ENCODE data around the gene NAT16.
"Not testable (repeated sequence)": the region's sequence is repeated elsewhere in the genome, so short reads cannot be mapped to it uniquely, and the experiment has no call there.

Gene NAT16

GRCh38 chr7:101133621-101134398 is 46.3 kb downstream of the NAT16 start:
- TF ChIP-seq REST (IDR thresholded peaks at IDR 0.05; ENCODE audit: insufficient replicate concordance, low read depth), result no peak
- no peak for TF ChIP-seq SPI1 (IDR thresholded peaks at IDR 0.05; ENCODE audit: borderline replicate concordance, low read depth)
- no peak for TF ChIP-seq POLR2AphosphoS5 (IDR thresholded peaks at IDR 0.05; ENCODE audit: low read depth)
- no peak for TF ChIP-seq CTCF (IDR thresholded peaks at IDR 0.05; ENCODE audit: insufficient read depth, low read length)
- no peak for TF ChIP-seq GABPA (IDR thresholded peaks at IDR 0.05; ENCODE audit: low read depth)
- no peak overlapping the region for H3K4me3 ChIP-seq (replicated peaks; ENCODE audit: insufficient read depth, low read length)
- no peaks in the 10 kb centered on the region for H3K27me3 ChIP-seq (ENCODE audit: insufficient read depth, poor library complexity, severe bottlenecking)
- no peak for DNase-seq (ENCODE audit: low read depth in 1 of 2, low spot score in 1 of 2)
- no peak overlapping the region for H3K27ac ChIP-seq (replicated peaks)

- not testable (repeated sequence) for H3K27ac ChIP-seq (replicated peaks); DNase-seq (ENCODE audit: low read depth in 1 of 2, low spot score in 1 of 2); H3K4me3 ChIP-seq (replicated peaks; ENCODE audit: insufficient read depth, low read length); H3K27me3 ChIP-seq (ENCODE audit: insufficient read depth, poor library complexity, severe bottlenecking)
Measured at GRCh38 chr7:101132626-101133600, 47.2 kb downstream of the NAT16 start.

GRCh38 chr7:101129603-101130117 is 50.4 kb downstream of the NAT16 start:
- no peak overlapping the region for H3K27ac ChIP-seq (replicated peaks)
- TF ChIP-seq CTCF (IDR thresholded peaks at IDR 0.05; ENCODE audit: insufficient read depth, low read length) (no peak), POLR2AphosphoS5 (IDR thresholded peaks at IDR 0.05; ENCODE audit: low read depth) (no peak), SPI1 (IDR thresholded peaks at IDR 0.05; ENCODE audit: borderline replicate concordance, low read depth) (no peak), GABPA (IDR thresholded peaks at IDR 0.05; ENCODE audit: low read depth) (no peak), REST (IDR thresholded peaks at IDR 0.05; ENCODE audit: insufficient replicate concordance, low read depth) (no peak)
- H3K4me3 ChIP-seq (replicated peaks; ENCODE audit: insufficient read depth, low read length), result no peak overlapping the region
- no peaks in the 10 kb centered on the region for H3K27me3 ChIP-seq (ENCODE audit: insufficient read depth, poor library complexity, severe bottlenecking)
- DNase-seq (ENCODE audit: low read depth in 1 of 2, low spot score in 1 of 2), result no peak
